B cell (primary cell): ENCODE results near the gene IL1F10. TPM values are rescaled to one million over a fixed set of nuclear protein-coding genes. Genes with fewer than 3 reads are reported as not detected.
"Not testable (repeated sequence)": the region's sequence is repeated elsewhere in the genome, so short reads cannot be mapped to it uniquely, and the experiment has no call there.

ENCODE experiments used
- ATAC-seq: fragments of 200-7000 bp; cut with Tn5 transposase; one replicate; pipeline ENCODE4 v1.10.0; 2021; ENCODE audit warnings: low read depth, mild to moderate bottlenecking, moderate number of reproducible peaks, moderate library complexity
- CTCF ChIA-PET: fragments of 350-600 bp; sonication (Branson Sonifier 250); formaldehyde crosslinking; loops from one replicate; lab custom pipeline; 2021; ENCODE audit warnings: antibody characterized with exemption, inconsistent platforms; lab: Charles Lee
- POLR2A ChIA-PET: fragments of 350-600 bp; sonication (Branson Sonifier 250); formaldehyde crosslinking; loops from one replicate; lab custom pipeline; 2021; ENCODE audit warnings: antibody characterized with exemption; lab: Charles Lee
- DNase-seq: peaks from one replicate; pipeline ENCODE4 v3.0.0; 2013
- H2AFZ ChIP-seq: 2 replicates; pipeline ENCODE4 v1.6.1; 2012; ENCODE audit warnings: mild to moderate bottlenecking, low read depth, low read length; ENCODE audit not compliant: insufficient read depth, poor library complexity, severe bottlenecking
- H3K27ac ChIP-seq, 2 donors: 1 replicate in 1 of 2; 2 replicates in 1 of 2; pipeline ENCODE4 v1.5.1; 2012 to 2013; ENCODE audit warnings: low read length in 2 of 2, mild to moderate bottlenecking in 2 of 2, moderate library complexity in 1 of 2
- H3K27me3 ChIP-seq, 4 experiments: fragments of 200-600 bp in 1 of 4; sonication (generic) in 1 of 4; replicated peaks in 1 of 4; 1 replicate in 2 of 4; 2 replicates in 2 of 4; pipeline versions ENCODE4 v1.6.1 to v1.7.0; 2013 to 2016; ENCODE audit warnings: low read length in 3 of 4, mild to moderate bottlenecking in 2 of 4, mixed read lengths in 1 of 4, moderate library complexity in 1 of 4; ENCODE audit not compliant: insufficient read depth in 4 of 4, control insufficient read depth in 3 of 4; ENCODE audit errors: control extremely low read depth in 1 of 4
- H3K36me3 ChIP-seq, 2 experiments: replicated peaks in 1 of 2; 1 replicate in 1 of 2; 2 replicates in 1 of 2; pipeline versions ENCODE4 v1.6.1 to v1.7.1; 2013; ENCODE audit warnings: low read length in 1 of 2; ENCODE audit not compliant: insufficient read depth in 2 of 2, control insufficient read depth in 1 of 2; ENCODE audit errors: control extremely low read depth in 1 of 2, extremely low read depth in 1 of 2
- H3K4me1 ChIP-seq, 2 donors: fragments of 200-600 bp in 1 of 2; sonication (generic) in 1 of 2; 1 replicate in 1 of 2; 2 replicates in 1 of 2; pipeline versions ENCODE4 v1.5.1 to v1.6.1; 2013 to 2017; ENCODE audit warnings: low read length in 2 of 2; ENCODE audit not compliant: control insufficient read depth in 2 of 2, insufficient read depth in 2 of 2
- H3K4me2 ChIP-seq: replicated peaks from 2 replicates; pipeline ENCODE3; 2012; ENCODE audit warnings: mild to moderate bottlenecking, low read depth, low read length; ENCODE audit not compliant: poor library complexity, severe bottlenecking
- H3K4me3 ChIP-seq, 5 experiments: fragments of 200-600 bp in 1 of 5; sonication (generic) in 1 of 5; 1 replicate in 3 of 5; 2 replicates in 2 of 5; pipeline versions ENCODE4 v1.5.1 to v1.7.0; 2011 to 2016; ENCODE audit warnings: low read length in 4 of 5, mild to moderate bottlenecking in 4 of 5, low read depth in 2 of 5, control low read depth in 1 of 5, moderate library complexity in 1 of 5; ENCODE audit not compliant: insufficient read depth in 1 of 5; ENCODE audit errors: control extremely low read depth in 1 of 5, extremely low read depth in 1 of 5
- H3K79me2 ChIP-seq: fragments of 200-600 bp; sonication (generic); one replicate; pipeline ENCODE4 v1.6.0; 2016; ENCODE audit warnings: low read length; ENCODE audit not compliant: control insufficient read depth, insufficient read depth
- H3K9ac ChIP-seq: fragments of 200-600 bp; sonication (generic); 2 replicates; pipeline ENCODE4 v1.6.1; 2017; ENCODE audit warnings: mild to moderate bottlenecking, low read length, moderate library complexity
- H3K9me3 ChIP-seq, 3 donors: one replicate each; pipeline versions ENCODE4 v1.6.1 to v1.7.1; 2013; ENCODE audit warnings: low read length in 2 of 3; ENCODE audit not compliant: control insufficient read depth in 2 of 3, insufficient read depth in 1 of 3; ENCODE audit errors: control extremely low read depth in 1 of 3
- H4K20me1 ChIP-seq: 2 replicates; pipeline ENCODE4 v1.6.0; 2012; ENCODE audit warnings: mild to moderate bottlenecking, low read length; ENCODE audit not compliant: insufficient read depth, control insufficient read depth, poor library complexity, severe bottlenecking
- H3K27ac Mint-ChIP-seq: one replicate; pipeline ENCODE4 v1.8.0; 2021; ENCODE audit warnings: mixed read lengths
- H3K27me3 Mint-ChIP-seq: one replicate; pipeline ENCODE4 v1.8.0; 2021; ENCODE audit warnings: mixed read lengths
- H3K4me1 Mint-ChIP-seq: one replicate; pipeline ENCODE4 v1.8.0; 2021; ENCODE audit warnings: mixed read lengths
- H3K4me3 Mint-ChIP-seq: one replicate; pipeline ENCODE4 v1.8.0; 2021; ENCODE audit warnings: mixed read lengths
- H3K9me3 Mint-ChIP-seq: one replicate; pipeline ENCODE4 v1.8.0; 2022; ENCODE audit warnings: mixed read lengths; ENCODE audit not compliant: insufficient read depth
- CTCF ChIP-seq: fragments of 200-600 bp; IDR thresholded peaks from one replicate; pipeline ENCODE4 v1.8.0; 2022; ENCODE audit warnings: antibody characterized with exemption, mild to moderate bottlenecking
- EZH2 ChIP-seq: IDR thresholded peaks from 2 replicates; pipeline ENCODE4 v1.6.1; 2012; ENCODE audit warnings: borderline replicate concordance, low read depth, mild to moderate bottlenecking, moderate library complexity, low read length; ENCODE audit not compliant: insufficient read depth, poor library complexity, severe bottlenecking
- WGBS: methylation state at CpG from one replicate; pipeline ENCODE4 v1.1.5; 2013; ENCODE audit warnings: missing lambda C conversion rate; ENCODE audit not compliant: insufficient coverage; 5-methylcytosine and 5-hydroxymethylcytosine counted together
- intact Hi-C: fragments of 100-400 bp; cut with micrococcal nuclease; formaldehyde crosslinking; loops from one replicate; pipeline ENCODE4 v1.10.0; 2022
- polyA plus RNA-seq: library from polyadenylated mRNA; depleted of rRNA; stranded (reverse); fragments of >200 nt; gene quantifications from 2 replicates; pipeline ENCODE4 v1.2.3, GENCODE V29; 2012
- total RNA-seq, 2 donors: library from RNA; stranded (reverse); fragments of 120-200 nt in 1 of 2; gene quantifications; 1 replicate in 1 of 2; 2 replicates in 1 of 2; pipeline versions ENCODE4 v1.2.3 to v1.2.4, GENCODE V29; 2013 to 2022

Gene IL1F10
- total and polyA plus RNA-seq, 2 donors (not counting 1 experiment from before 2014, with no cell fraction given), result not detected

GRCh38 chr2:113093613-113093977, 25.8 kb downstream of the IL1F10 start:
- H3K4me1 ChIP-seq, result peaks cover 17 to 25% of the 10 kb centered on the region in 2 donors
- H3K27me3 ChIP-seq, result no peaks in the 10 kb centered on the region
- intact Hi-C loops, result no loop called here
- H3K4me3 ChIP-seq, result no peak overlapping the region
- H3K36me3 ChIP-seq, result no peaks in the 10 kb centered on the region
- no peak overlapping the region for H3K4me3 Mint-ChIP-seq
- peaks cover 10% of the 10 kb centered on the region for H3K27me3 Mint-ChIP-seq
- no peaks in the 10 kb centered on the region for H4K20me1 ChIP-seq
- no peak overlapping the region for H3K27ac ChIP-seq
- H3K9me3 ChIP-seq, result no peaks in the 10 kb centered on the region
- H3K79me2 ChIP-seq, result no peaks in the 10 kb centered on the region
- WGBS, result no CpG with 5 or more reads among the region's 2 CpGs
- DNase-seq, result no peak
- ATAC-seq, result no peak
- POLR2A ChIA-PET, result no interaction called here
- H3K4me1 Mint-ChIP-seq, result peaks cover 13% of the 10 kb centered on the region
- H3K9ac ChIP-seq, result no peak overlapping the region
- H3K9me3 Mint-ChIP-seq, result peaks cover 5% of the 10 kb centered on the region
- H3K4me2 ChIP-seq, result no peak overlapping the region
- no peak for TF ChIP-seq EZH2
- no peak for TF ChIP-seq CTCF
- no peak overlapping the region for H3K27ac Mint-ChIP-seq
- CTCF ChIA-PET, result interaction anchor here (1.2 kb wide), 1 partner anchor 13 kb away, joined by 3 read pairs; no protein-coding TSS in a partner anchor
- no peak overlapping the region for H2AFZ ChIP-seq

GRCh38 chr2:113096306-113096705, 28.5 kb downstream of the IL1F10 start:
- H3K27ac ChIP-seq, H3K27ac Mint-ChIP-seq, H4K20me1 ChIP-seq, H3K36me3 ChIP-seq, H3K4me3 ChIP-seq, H3K27me3 ChIP-seq, POLR2A ChIA-PET, H3K9me3 ChIP-seq, H3K79me2 ChIP-seq, DNase-seq, H3K9ac ChIP-seq, H3K9me3 Mint-ChIP-seq, H3K4me3 Mint-ChIP-seq, ATAC-seq, H3K4me2 ChIP-seq, CTCF ChIA-PET, H2AFZ ChIP-seq, intact Hi-C loops: not testable (repeated sequence)
- WGBS, result 100% methylated on average over 2 of the region's 14 CpGs
- Mint-ChIP-seq H3K27me3 (peaks cover 13% of the 10 kb centered on the region), H3K4me1 (peaks cover 13% of the 10 kb centered on the region)
- H3K4me1 ChIP-seq, result peaks cover 7 to 11% of the 10 kb centered on the region in 2 donors

- H3K4me1 ChIP-seq, result peaks cover 7 to 11% of the 10 kb centered on the region in 2 donors
- H3K9me3 ChIP-seq, H3K27ac ChIP-seq, H3K9ac ChIP-seq, H3K4me2 ChIP-seq, H3K27me3 ChIP-seq, H3K9me3 Mint-ChIP-seq, H3K27ac Mint-ChIP-seq, POLR2A ChIA-PET, H3K79me2 ChIP-seq, H3K4me3 Mint-ChIP-seq, H3K36me3 ChIP-seq, H3K4me3 ChIP-seq, DNase-seq, intact Hi-C loops, ATAC-seq, H4K20me1 ChIP-seq: not testable (repeated sequence)
- H3K4me1 Mint-ChIP-seq, result peaks cover 13% of the 10 kb centered on the region
- WGBS, result 90% methylated on average over 2 of the region's 2 CpGs
- CTCF ChIA-PET, result interaction anchor here (1.5 to 1.8 kb wide), 2 partner anchors 12 to 41 kb away, joined by 4 to 10 read pairs; no protein-coding TSS in a partner anchor
- H3K27me3 Mint-ChIP-seq, result peaks cover 13% of the 10 kb centered on the region
- peak overlapping the region; percentile 52 for H2AFZ ChIP-seq
Observed at GRCh38 chr2:113096842-113097618, 29.3 kb downstream of the IL1F10 start.
